Fibroblast of villous mesenchyme (primary cell): Measurements from ENCODE around the gene EIF2A. TPM values are rescaled to one million over a fixed set of nuclear protein-coding genes. Genes with fewer than 3 reads are reported as not detected.

Experiments used
- DNase-seq: peaks from one replicate; pipeline ENCODE4 v3.0.0-alpha.2; 2010; ENCODE audit warnings: low read depth
- H3K4me3 ChIP-seq: 2 replicates; pipeline ENCODE4 v1.5.1; 2011; ENCODE audit warnings: low read depth, mild to moderate bottlenecking, low read length
- CTCF ChIP-seq: IDR thresholded peaks from 2 replicates; pipeline ENCODE4 v1.5.1; 2012; ENCODE audit warnings: low read depth, mild to moderate bottlenecking, low read length; ENCODE audit not compliant: insufficient read depth
- total RNA-seq: library from RNA; depleted of rRNA; stranded (reverse); fragments of >200 nt; gene quantifications from 2 replicates; pipeline ENCODE4 v1.2.3, GENCODE V29; 2012

Gene EIF2A
- total RNA-seq, 1 donor, result 156 TPM

GRCh38 chr3:150511122-150511821 lies 35.3 kb upstream of the EIF2A start:
- no peak overlapping the region for H3K4me3 ChIP-seq
- DNase-seq, result no peak
- no peak for TF ChIP-seq CTCF

- DNase-seq, result peak; percentile 14
- no peak for TF ChIP-seq CTCF
- no peak overlapping the region for H3K4me3 ChIP-seq
These were observed 31.4 kb upstream of the EIF2A start for GRCh38 chr3:150515210-150515609.

- no peak overlapping the region for H3K4me3 ChIP-seq
- TF ChIP-seq CTCF, result no peak
- DNase-seq, result no peak
These were observed 27.6 kb upstream of the EIF2A start for GRCh38 chr3:150519026-150519425.

- H3K4me3 ChIP-seq, result peak overlapping the region; percentile 59
- TF ChIP-seq CTCF, result no peak
- DNase-seq, result no peak
These were observed 26.2 kb upstream of the EIF2A start for GRCh38 chr3:150520408-150520807.

GRCh38 chr3:150521463-150521862 lies 25.1 kb upstream of the EIF2A start:
- DNase-seq, result peak; percentile 18
- peak; percentile 17 for TF ChIP-seq CTCF
- H3K4me3 ChIP-seq, result no peak overlapping the region

GRCh38 chr3:150523538-150523937 lies 23.0 kb upstream of the EIF2A start:
- no peak for TF ChIP-seq CTCF
- no peak overlapping the region for H3K4me3 ChIP-seq
- DNase-seq, result no peak
